Gastroesophageal sphincter (tissue), 3 donors: ENCODE results near the gene CELSR1.

ENCODE experiments used
- CTCF ChIP-seq, 4 experiments: fragments of 200-600 bp in 2 of 4; fragments of 450-650 bp in 2 of 4; sonication (generic) in 1 of 4; IDR thresholded peaks; one replicate each; pipeline ENCODE4 v1.5.1; 2017 to 2019; ENCODE audit warnings: antibody characterized with exemption in 4 of 4, mild to moderate bottlenecking in 2 of 4, moderate library complexity in 2 of 4
- EP300 ChIP-seq: sonication (generic); formaldehyde crosslinking; IDR thresholded peaks from one replicate; pipeline ENCODE4 v1.6.1; 2017; ENCODE audit warnings: antibody characterized with exemption, mild to moderate bottlenecking
- POLR2A ChIP-seq, 2 donors: fragments of 450-650 bp; IDR thresholded peaks; one replicate each; pipeline ENCODE4 v1.6.1; 2017; ENCODE audit warnings: antibody characterized with exemption in 2 of 2, mild to moderate bottlenecking in 2 of 2, moderate library complexity in 1 of 2
- POLR2AphosphoS5 ChIP-seq: sonication (generic); formaldehyde crosslinking; IDR thresholded peaks from one replicate; pipeline ENCODE4 v1.6.1; 2017; ENCODE audit warnings: antibody characterized with exemption

- TF ChIP-seq CTCF (IDR thresholded peaks at IDR 0.05) (no peak), POLR2AphosphoS5 (no peak), EP300 (no peak), POLR2A (IDR thresholded peaks at IDR 0.05) (no peak)
Measured at GRCh38 chr22:46369716-46370583, 167.5 kb downstream of the CELSR1 start.
